Vagina (tissue), 2 donors: ENCODE data around the gene USP12.

Experiments
- POLR2A ChIP-seq, 2 donors: fragments of 450-650 bp; IDR thresholded peaks; one replicate each; pipeline ENCODE4 v1.6.1; 2017; ENCODE audit warnings: antibody characterized with exemption in 2 of 2, mild to moderate bottlenecking in 2 of 2, moderate library complexity in 2 of 2
- POLR2AphosphoS5 ChIP-seq, 2 donors: sonication (generic); formaldehyde crosslinking; IDR thresholded peaks; one replicate each; pipeline ENCODE4 v1.9.0; 2017; ENCODE audit warnings: antibody characterized with exemption in 2 of 2, mild to moderate bottlenecking in 2 of 2, low read depth in 1 of 2; ENCODE audit not compliant: insufficient read depth in 1 of 2
- TF ChIP-seq, protein P1 (sequence below), 3 experiments: fragments of 450-650 bp in 2 of 3; fragments of 200-600 bp in 1 of 3; sonication (generic) in 1 of 3; IDR thresholded peaks; one replicate each; pipeline ENCODE4 v1.5.1; 2017 to 2019; ENCODE audit warnings: antibody characterized with exemption in 3 of 3, mild to moderate bottlenecking in 2 of 3, moderate library complexity in 2 of 3

DNA sequence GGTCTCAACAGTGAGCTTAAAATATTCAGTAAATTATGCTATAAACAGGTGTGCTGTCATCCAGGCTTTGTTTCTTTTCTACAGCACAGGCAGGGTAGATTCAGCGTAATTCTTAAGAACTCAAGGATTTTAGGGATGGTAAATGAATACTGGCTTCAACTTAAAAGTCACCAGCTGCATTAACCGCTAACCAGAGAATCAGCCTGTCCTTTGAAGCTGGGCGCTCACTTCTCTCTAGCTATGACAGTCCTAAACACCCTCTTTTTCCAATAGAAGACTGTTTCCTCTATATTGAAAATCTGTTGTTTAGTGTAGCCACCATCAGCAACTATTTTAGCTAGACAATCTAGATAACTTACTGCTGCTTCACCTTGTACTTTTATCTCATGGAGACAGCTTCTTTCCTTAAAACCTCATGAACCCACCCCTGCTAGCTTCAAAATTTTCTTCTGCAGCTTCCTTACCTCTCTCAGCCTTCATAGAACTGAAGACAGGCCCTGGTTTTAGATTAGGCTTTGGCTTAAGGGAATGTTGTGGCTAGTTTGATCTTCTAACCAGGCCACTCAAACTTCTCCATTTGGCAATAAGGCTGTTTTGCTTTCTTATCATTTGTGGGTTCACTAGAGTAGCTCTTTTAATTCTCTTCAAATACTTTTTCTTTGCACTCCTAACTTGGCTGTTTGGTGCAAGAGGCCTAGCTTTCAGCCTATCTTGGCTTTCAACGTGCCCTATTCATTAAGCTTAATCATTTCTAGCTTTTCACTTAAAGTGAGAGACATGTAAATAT is 89.5 kb downstream of the USP12 start:
- TF ChIP-seq, protein P1, sequence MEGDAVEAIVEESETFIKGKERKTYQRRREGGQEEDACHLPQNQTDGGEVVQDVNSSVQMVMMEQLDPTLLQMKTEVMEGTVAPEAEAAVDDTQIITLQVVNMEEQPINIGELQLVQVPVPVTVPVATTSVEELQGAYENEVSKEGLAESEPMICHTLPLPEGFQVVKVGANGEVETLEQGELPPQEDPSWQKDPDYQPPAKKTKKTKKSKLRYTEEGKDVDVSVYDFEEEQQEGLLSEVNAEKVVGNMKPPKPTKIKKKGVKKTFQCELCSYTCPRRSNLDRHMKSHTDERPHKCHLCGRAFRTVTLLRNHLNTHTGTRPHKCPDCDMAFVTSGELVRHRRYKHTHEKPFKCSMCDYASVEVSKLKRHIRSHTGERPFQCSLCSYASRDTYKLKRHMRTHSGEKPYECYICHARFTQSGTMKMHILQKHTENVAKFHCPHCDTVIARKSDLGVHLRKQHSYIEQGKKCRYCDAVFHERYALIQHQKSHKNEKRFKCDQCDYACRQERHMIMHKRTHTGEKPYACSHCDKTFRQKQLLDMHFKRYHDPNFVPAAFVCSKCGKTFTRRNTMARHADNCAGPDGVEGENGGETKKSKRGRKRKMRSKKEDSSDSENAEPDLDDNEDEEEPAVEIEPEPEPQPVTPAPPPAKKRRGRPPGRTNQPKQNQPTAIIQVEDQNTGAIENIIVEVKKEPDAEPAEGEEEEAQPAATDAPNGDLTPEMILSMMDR (IDR thresholded peaks at IDR 0.05): no peak
- TF ChIP-seq POLR2A (IDR thresholded peaks at IDR 0.05) (no peak), POLR2AphosphoS5 (IDR thresholded peaks at IDR 0.05; ENCODE audit: insufficient read depth in 1 of 2, low read depth in 1 of 2) (no peak)
